Stimulated activated naive B cell treated with anti-CD40 and anti-IgM and Interleukin-4, amounts not matched to agents 10 μg/mL and 1 μg/mL and 100 μg/mL, for 72 hours (primary cell): ENCODE measurements around the gene RUNX2.
A peak's percentile ranks its signal among the peaks of the same experiment; 100 is the strongest.

Experiments
- ATAC-seq, 2 donors: fragments of 150-1000 bp; cut with Tn5 transposase; replicated peaks; 2 replicates each; pipeline ENCODE4 v1.10.0; 2021; ENCODE audit warnings: moderate library complexity in 1 of 2
- DNase-seq: peaks from one replicate; pipeline ENCODE4 v3.0.0; 2021
- H3K27ac Mint-ChIP-seq: one replicate; pipeline ENCODE4 v1.8.0; 2022; ENCODE audit warnings: mild to moderate bottlenecking, mixed read lengths
- H3K27me3 Mint-ChIP-seq, 2 donors: one replicate each; pipeline ENCODE4 v1.8.0; 2022; ENCODE audit warnings: mixed read lengths in 2 of 2
- H3K36me3 Mint-ChIP-seq, 2 donors: one replicate each; pipeline ENCODE4 v1.8.0; 2022; ENCODE audit warnings: mixed read lengths in 2 of 2, mild to moderate bottlenecking in 1 of 2
- H3K4me1 Mint-ChIP-seq, 2 donors: one replicate each; pipeline ENCODE4 v1.8.0; 2022; ENCODE audit warnings: mixed read lengths in 2 of 2, mild to moderate bottlenecking in 1 of 2
- H3K4me3 Mint-ChIP-seq, 2 donors: one replicate each; pipeline ENCODE4 v1.8.0; 2022; ENCODE audit warnings: mild to moderate bottlenecking in 2 of 2, mixed read lengths in 2 of 2, moderate library complexity in 1 of 2
- H3K9me3 Mint-ChIP-seq, 2 donors: one replicate each; pipeline ENCODE4 v1.8.0; 2022; ENCODE audit warnings: mixed read lengths in 2 of 2, mild to moderate bottlenecking in 1 of 2

Gene RUNX2

GRCh38 chr6:45608252-45608913 is 280.3 kb downstream of the RUNX2 start:
- DNase-seq = no peak
- ATAC-seq = no peak
- H3K27ac Mint-ChIP-seq = no peak overlapping the region

GRCh38 chr6:45609141-45609638 is 281.1 kb downstream of the RUNX2 start:
- no peak overlapping the region for H3K4me3 Mint-ChIP-seq
- peaks cover 0 to 4% of the 10 kb centered on the region in 2 donors for H3K27me3 Mint-ChIP-seq
- no peak overlapping the region for H3K27ac Mint-ChIP-seq
- ATAC-seq = no peak
- peaks cover 0 to 3% of the 10 kb centered on the region in 2 donors for H3K9me3 Mint-ChIP-seq
- peaks cover 0 to 2% of the 10 kb centered on the region in 2 donors for H3K36me3 Mint-ChIP-seq
- peaks cover 6 to 8% of the 10 kb centered on the region in 2 donors for H3K4me1 Mint-ChIP-seq
- no peak for DNase-seq

More at GRCh38 chr6:45608252-45608913, 280.3 kb downstream of the RUNX2 start:
- Mint-ChIP-seq H3K36me3 (peaks cover 0 to 4% of the 10 kb centered on the region in 2 donors), H3K9me3 (peaks cover 0 to 9% of the 10 kb centered on the region in 2 donors), H3K4me3 (no peak overlapping the region), H3K27me3 (peaks cover 0 to 4% of the 10 kb centered on the region in 2 donors), H3K4me1 (peaks cover 6 to 8% of the 10 kb centered on the region in 2 donors)

GRCh38 chr6:45610374-45610773 is 282.2 kb downstream of the RUNX2 start:
- DNase-seq = no peak
- Mint-ChIP-seq H3K27ac (no peak overlapping the region), H3K4me1 (peaks cover 6 to 8% of the 10 kb centered on the region in 2 donors), H3K9me3 (no peaks in the 10 kb centered on the region), H3K4me3 (no peak overlapping the region), H3K27me3 (peaks cover 0 to 4% of the 10 kb centered on the region in 2 donors), H3K36me3 (no peaks in the 10 kb centered on the region)
- no peak for ATAC-seq

GRCh38 chr6:45610832-45611231 is 282.7 kb downstream of the RUNX2 start:
- DNase-seq (no peak), ATAC-seq (no peak)
- H3K27ac Mint-ChIP-seq = no peak overlapping the region
- peaks cover 0 to 4% of the 10 kb centered on the region in 2 donors for H3K27me3 Mint-ChIP-seq
- peaks cover 6 to 8% of the 10 kb centered on the region in 2 donors for H3K4me1 Mint-ChIP-seq
- no peaks in the 10 kb centered on the region for H3K9me3 Mint-ChIP-seq
- no peak overlapping the region for H3K4me3 Mint-ChIP-seq
- H3K36me3 Mint-ChIP-seq = no peaks in the 10 kb centered on the region

- peaks cover 0 to 4% of the 10 kb centered on the region in 2 donors for H3K27me3 Mint-ChIP-seq
- DNase-seq (no peak), ATAC-seq (no peak)
- no peaks in the 10 kb centered on the region for H3K36me3 Mint-ChIP-seq
- H3K27ac Mint-ChIP-seq = no peak overlapping the region
- H3K9me3 Mint-ChIP-seq = no peaks in the 10 kb centered on the region
- H3K4me1 Mint-ChIP-seq = peaks cover 6 to 8% of the 10 kb centered on the region in 2 donors
- H3K4me3 Mint-ChIP-seq = no peak overlapping the region
These were observed 283.4 kb downstream of the RUNX2 start for GRCh38 chr6:45611491-45611890.

GRCh38 chr6:45613656-45614055 is 285.5 kb downstream of the RUNX2 start:
- H3K9me3 Mint-ChIP-seq = no peaks in the 10 kb centered on the region
- H3K27ac Mint-ChIP-seq = no peak overlapping the region
- H3K4me1 Mint-ChIP-seq = peaks cover 6 to 8% of the 10 kb centered on the region in 2 donors
- ATAC-seq (no peak), DNase-seq (no peak)
- no peaks in the 10 kb centered on the region for H3K27me3 Mint-ChIP-seq
- H3K36me3 Mint-ChIP-seq = no peaks in the 10 kb centered on the region
- no peak overlapping the region for H3K4me3 Mint-ChIP-seq

- Mint-ChIP-seq H3K36me3 (no peaks in the 10 kb centered on the region), H3K4me1 (peaks cover 6 to 8% of the 10 kb centered on the region in 2 donors), H3K27ac (no peak overlapping the region), H3K9me3 (no peaks in the 10 kb centered on the region), H3K4me3 (no peak overlapping the region), H3K27me3 (no peaks in the 10 kb centered on the region)
- DNase-seq (no peak), ATAC-seq (no peak)
These were observed 286.6 kb downstream of the RUNX2 start for GRCh38 chr6:45614488-45615285.

GRCh38 chr6:45616209-45616608 is 288.1 kb downstream of the RUNX2 start:
- Mint-ChIP-seq H3K9me3 (no peaks in the 10 kb centered on the region), H3K27ac (no peak overlapping the region), H3K27me3 (no peaks in the 10 kb centered on the region), H3K4me1 (peaks cover 6 to 8% of the 10 kb centered on the region in 2 donors), H3K36me3 (no peaks in the 10 kb centered on the region), H3K4me3 (no peak overlapping the region)
- no peak for DNase-seq
- no peak for ATAC-seq

- Mint-ChIP-seq H3K36me3 (no peaks in the 10 kb centered on the region), H3K9me3 (no peaks in the 10 kb centered on the region), H3K27me3 (no peaks in the 10 kb centered on the region), H3K27ac (no peak overlapping the region), H3K4me1 (peaks cover 4 to 6% of the 10 kb centered on the region in 2 donors), H3K4me3 (no peak overlapping the region)
- no peak for DNase-seq
- ATAC-seq = no peak
These were observed 289.3 kb downstream of the RUNX2 start for GRCh38 chr6:45617441-45617840.

GRCh38 chr6:45618259-45618658 is 290.1 kb downstream of the RUNX2 start:
- Mint-ChIP-seq H3K4me3 (no peak overlapping the region), H3K4me1 (peaks cover 4 to 6% of the 10 kb centered on the region in 2 donors), H3K27me3 (no peaks in the 10 kb centered on the region), H3K9me3 (no peaks in the 10 kb centered on the region), H3K36me3 (no peaks in the 10 kb centered on the region), H3K27ac (no peak overlapping the region)
- DNase-seq (no peak), ATAC-seq (no peak)

GRCh38 chr6:45619211-45619760 is 291.2 kb downstream of the RUNX2 start:
- DNase-seq = no peak
- no peak overlapping the region for H3K4me3 Mint-ChIP-seq
- ATAC-seq = no peak
- H3K4me1 Mint-ChIP-seq = peaks cover 4 to 6% of the 10 kb centered on the region in 2 donors
- no peaks in the 10 kb centered on the region for H3K36me3 Mint-ChIP-seq
- no peaks in the 10 kb centered on the region for H3K27me3 Mint-ChIP-seq
- H3K9me3 Mint-ChIP-seq = no peaks in the 10 kb centered on the region
- H3K27ac Mint-ChIP-seq = no peak overlapping the region

- H3K36me3 Mint-ChIP-seq = no peaks in the 10 kb centered on the region
- no peaks in the 10 kb centered on the region for H3K9me3 Mint-ChIP-seq
- no peak overlapping the region for H3K27ac Mint-ChIP-seq
- no peak for DNase-seq
- no peak overlapping the region for H3K4me3 Mint-ChIP-seq
- peak; percentile 29 to 43 for ATAC-seq
- H3K4me1 Mint-ChIP-seq = peaks cover 4 to 6% of the 10 kb centered on the region in 2 donors
- no peaks in the 10 kb centered on the region for H3K27me3 Mint-ChIP-seq
These were observed 291.9 kb downstream of the RUNX2 start for GRCh38 chr6:45619994-45620471.

GRCh38 chr6:45624228-45624627 is 296.1 kb downstream of the RUNX2 start:
- no peak for DNase-seq
- peaks cover 4 to 6% of the 10 kb centered on the region in 2 donors for H3K4me1 Mint-ChIP-seq
- H3K36me3 Mint-ChIP-seq = no peaks in the 10 kb centered on the region
- peaks cover 0 to 6% of the 10 kb centered on the region in 2 donors for H3K27me3 Mint-ChIP-seq
- H3K9me3 Mint-ChIP-seq = peaks cover 0 to 2% of the 10 kb centered on the region in 2 donors
- ATAC-seq = no peak
- H3K27ac Mint-ChIP-seq = no peak overlapping the region
- H3K4me3 Mint-ChIP-seq = no peak overlapping the region

- ATAC-seq (no peak), DNase-seq (no peak)
- H3K9me3 Mint-ChIP-seq = peaks cover 0 to 2% of the 10 kb centered on the region in 2 donors
- H3K27ac Mint-ChIP-seq = no peak overlapping the region
- peaks cover 0 to 8% of the 10 kb centered on the region in 2 donors for H3K27me3 Mint-ChIP-seq
- H3K4me3 Mint-ChIP-seq = no peak overlapping the region
- no peaks in the 10 kb centered on the region for H3K36me3 Mint-ChIP-seq
- peaks cover under 1 to 1% of the 10 kb centered on the region in 2 donors for H3K4me1 Mint-ChIP-seq
These were observed 297.1 kb downstream of the RUNX2 start for GRCh38 chr6:45625191-45625664.
